Muscle layer of duodenum (tissue), 2 donors: ENCODE results near the gene KAT2B.

Source experiments
- H3K27ac ChIP-seq: one replicate; pipeline ENCODE4 v1.7.0; 2013; ENCODE audit warnings: mild to moderate bottlenecking, low read length
- H3K27me3 ChIP-seq: one replicate; pipeline ENCODE4 v1.7.0; 2013; ENCODE audit warnings: low read depth, mild to moderate bottlenecking, control low read depth, low read length
- H3K36me3 ChIP-seq, 2 donors: one replicate each; pipeline ENCODE4 v1.7.0; 2013; ENCODE audit warnings: low read length in 2 of 2, control low read depth in 1 of 2, mild to moderate bottlenecking in 1 of 2; ENCODE audit not compliant: insufficient read depth in 2 of 2, control insufficient read depth in 1 of 2
- H3K4me1 ChIP-seq, 2 donors: one replicate each; pipeline ENCODE4 v1.7.0; 2013; ENCODE audit warnings: low read length in 2 of 2, mild to moderate bottlenecking in 2 of 2, control low read depth in 1 of 2, moderate library complexity in 1 of 2; ENCODE audit not compliant: insufficient read depth in 2 of 2, control insufficient read depth in 1 of 2
- H3K4me3 ChIP-seq, 2 donors: one replicate each; pipeline ENCODE4 v1.7.0; 2013; ENCODE audit warnings: low read length in 2 of 2, low read depth in 1 of 2, mild to moderate bottlenecking in 1 of 2
- H3K9me3 ChIP-seq, 2 donors: one replicate each; pipeline ENCODE4 v1.7.0; 2013; ENCODE audit warnings: low read length in 2 of 2, control low read depth in 1 of 2, mild to moderate bottlenecking in 1 of 2; ENCODE audit not compliant: control insufficient read depth in 1 of 2
- donor health status: healthy.

The KAT2B gene

GRCh38 chr3:20079621-20080020 lies 39.4 kb downstream of the KAT2B start:
- Histone ChIP-seq H3K36me3 (no peaks in the 10 kb centered on the region), H3K27ac (no peak overlapping the region), H3K9me3 (no peaks in the 10 kb centered on the region), H3K4me3 (no peak overlapping the region), H3K27me3 (no peaks in the 10 kb centered on the region), H3K4me1 (no peaks in the 10 kb centered on the region)

DNA sequence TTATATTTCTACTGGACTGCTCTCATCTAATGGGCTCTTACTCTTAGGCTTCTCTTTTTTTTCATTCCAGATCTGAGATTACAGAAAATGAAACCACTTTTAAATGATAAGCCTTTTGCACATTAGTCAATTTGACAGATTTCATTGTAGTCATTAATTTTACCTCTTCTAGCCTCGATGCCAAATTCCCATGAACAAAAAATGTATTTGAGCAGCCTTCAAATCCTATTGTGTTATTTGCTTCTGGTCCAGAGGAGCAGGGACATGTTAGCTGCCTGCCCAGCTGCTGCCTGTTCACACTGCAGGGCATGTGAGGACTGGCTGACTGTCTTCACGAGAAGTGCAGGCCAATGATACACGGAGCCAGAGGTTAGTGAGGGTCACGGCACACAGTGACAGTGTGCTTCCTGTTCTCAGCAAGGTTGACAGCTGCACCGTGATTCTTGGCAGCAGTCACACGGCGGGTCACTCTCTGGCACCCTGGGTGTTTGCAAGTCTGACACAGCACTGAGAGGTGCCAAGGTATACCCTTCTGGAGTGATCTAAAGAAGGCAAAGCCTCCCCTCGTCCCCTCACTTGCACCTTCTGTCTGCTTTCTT lies 40.8 kb downstream of the KAT2B start:
- Histone ChIP-seq H3K4me1 (no peaks in the 10 kb centered on the region), H3K9me3 (no peaks in the 10 kb centered on the region), H3K27me3 (no peaks in the 10 kb centered on the region), H3K27ac (no peak overlapping the region), H3K36me3 (peaks cover 0 to 3% of the 10 kb centered on the region in 2 donors), H3K4me3 (no peak overlapping the region)

- no peaks in the 10 kb centered on the region for H3K27me3 ChIP-seq
- no peaks in the 10 kb centered on the region for H3K9me3 ChIP-seq
Observed at GRCh38 chr3:20083253-20083652, 43.0 kb downstream of the KAT2B start.

GRCh38 chr3:20083953-20084352 lies 43.7 kb downstream of the KAT2B start:
- Histone ChIP-seq H3K9me3 (no peaks in the 10 kb centered on the region), H3K36me3 (peaks cover 0 to 3% of the 10 kb centered on the region in 2 donors), H3K27ac (no peak overlapping the region), H3K4me1 (no peaks in the 10 kb centered on the region), H3K4me3 (no peak overlapping the region), H3K27me3 (no peaks in the 10 kb centered on the region)

More at GRCh38 chr3:20083253-20083652, 43.0 kb downstream of the KAT2B start:
- Histone ChIP-seq H3K27ac (no peak overlapping the region), H3K36me3 (peaks cover 0 to 3% of the 10 kb centered on the region in 2 donors), H3K4me3 (no peak overlapping the region), H3K4me1 (no peaks in the 10 kb centered on the region)

- Histone ChIP-seq H3K4me1 (peaks cover 0 to 5% of the 10 kb centered on the region in 2 donors), H3K36me3 (peaks cover 0 to 9% of the 10 kb centered on the region in 2 donors), H3K27me3 (no peaks in the 10 kb centered on the region), H3K9me3 (peaks cover 0 to 12% of the 10 kb centered on the region in 2 donors), H3K27ac (no peak overlapping the region), H3K4me3 (no peak overlapping the region)
Observed at GRCh38 chr3:20091331-20092047, 51.2 kb downstream of the KAT2B start.

- peaks cover 0 to 12% of the 10 kb centered on the region in 2 donors for H3K36me3 ChIP-seq
- no peaks in the 10 kb centered on the region for H3K27me3 ChIP-seq
- peaks cover 0 to 12% of the 10 kb centered on the region in 2 donors for H3K4me1 ChIP-seq
- H3K9me3 ChIP-seq: peaks cover 0 to 2% of the 10 kb centered on the region in 2 donors
- no peak overlapping the region for H3K4me3 ChIP-seq
- H3K27ac ChIP-seq: no peak overlapping the region
Observed at GRCh38 chr3:20095470-20095869, 55.2 kb downstream of the KAT2B start.

GRCh38 chr3:20096135-20096685 lies 56.0 kb downstream of the KAT2B start:
- Histone ChIP-seq H3K27me3 (no peaks in the 10 kb centered on the region), H3K36me3 (peaks cover 0 to 15% of the 10 kb centered on the region in 2 donors), H3K4me1 (peaks cover 0 to 12% of the 10 kb centered on the region in 2 donors), H3K27ac (no peak overlapping the region), H3K4me3 (no peak overlapping the region), H3K9me3 (no peaks in the 10 kb centered on the region)

DNA sequence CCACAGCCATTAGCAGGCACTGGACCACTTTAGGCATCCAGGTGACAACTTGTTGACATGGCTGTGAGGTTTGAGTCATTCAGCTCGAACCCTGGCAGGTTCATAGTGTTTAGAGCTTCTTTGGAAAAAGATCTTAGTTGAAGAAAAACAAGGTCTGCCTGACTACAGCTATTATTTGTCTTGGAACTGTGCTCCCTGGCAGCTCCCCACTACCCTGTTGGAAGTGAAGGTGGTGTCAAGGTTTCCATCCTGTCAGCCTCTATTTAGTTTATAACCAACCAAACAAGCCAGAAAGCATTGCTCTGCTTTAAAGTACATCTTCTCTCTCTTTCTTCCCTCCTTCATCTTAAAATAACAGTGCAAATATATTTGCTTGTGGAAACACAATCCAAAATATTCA lies 56.8 kb downstream of the KAT2B start:
- Histone ChIP-seq H3K36me3 (peaks cover 0 to 19% of the 10 kb centered on the region in 2 donors), H3K9me3 (no peaks in the 10 kb centered on the region), H3K27me3 (no peaks in the 10 kb centered on the region), H3K4me1 (peaks cover 0 to 12% of the 10 kb centered on the region in 2 donors), H3K4me3 (no peak overlapping the region), H3K27ac (no peak overlapping the region)

DNA sequence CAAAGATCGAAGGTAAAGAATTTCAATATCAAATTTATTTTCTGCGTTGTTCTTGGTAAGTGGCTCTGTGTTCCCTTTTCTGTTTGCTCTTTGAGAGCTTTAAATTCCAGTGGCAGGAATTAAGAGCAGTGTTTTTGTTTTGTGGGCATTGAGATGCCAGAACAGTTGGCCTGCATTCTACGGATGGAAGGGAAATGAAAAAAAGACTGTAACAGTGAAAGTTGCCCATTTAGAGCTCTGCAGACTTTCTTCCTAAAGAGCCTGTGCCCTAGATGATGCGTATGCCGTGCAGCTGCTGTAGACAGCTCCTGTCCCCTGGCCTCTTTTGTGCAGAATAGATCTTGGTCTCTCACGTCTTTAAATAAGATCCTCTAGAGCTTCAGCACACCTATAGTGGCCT lies 58.8 kb downstream of the KAT2B start:
- H3K4me1 ChIP-seq: peaks cover 0 to 12% of the 10 kb centered on the region in 2 donors
- H3K4me3 ChIP-seq: no peak overlapping the region
- H3K9me3 ChIP-seq: no peaks in the 10 kb centered on the region
- H3K27me3 ChIP-seq: no peaks in the 10 kb centered on the region
- H3K27ac ChIP-seq: no peak overlapping the region
- peaks cover 0 to 19% of the 10 kb centered on the region in 2 donors for H3K36me3 ChIP-seq

GRCh38 chr3:20100151-20100550 lies 59.9 kb downstream of the KAT2B start:
- no peak overlapping the region for H3K27ac ChIP-seq
- peaks cover 0 to 17% of the 10 kb centered on the region in 2 donors for H3K36me3 ChIP-seq
- H3K9me3 ChIP-seq: no peaks in the 10 kb centered on the region
- H3K4me1 ChIP-seq: peaks cover 0 to 12% of the 10 kb centered on the region in 2 donors
- no peaks in the 10 kb centered on the region for H3K27me3 ChIP-seq
- H3K4me3 ChIP-seq: no peak overlapping the region

GRCh38 chr3:20101041-20101440 lies 60.8 kb downstream of the KAT2B start:
- Histone ChIP-seq H3K36me3 (peaks cover 0 to 10% of the 10 kb centered on the region in 2 donors), H3K9me3 (no peaks in the 10 kb centered on the region), H3K27ac (no peak overlapping the region), H3K27me3 (no peaks in the 10 kb centered on the region), H3K4me1 (peaks cover 0 to 11% of the 10 kb centered on the region in 2 donors), H3K4me3 (no peak overlapping the region)
